ENCODE results near the gene BLOC1S1. TPM values are rescaled to one million over a fixed set of nuclear protein-coding genes. Genes with fewer than 3 reads are reported as not detected.

The BLOC1S1 gene
- total RNA-seq, 4 donors from 2014 or later: 193 to 251 (median 239) TPM

DNA sequence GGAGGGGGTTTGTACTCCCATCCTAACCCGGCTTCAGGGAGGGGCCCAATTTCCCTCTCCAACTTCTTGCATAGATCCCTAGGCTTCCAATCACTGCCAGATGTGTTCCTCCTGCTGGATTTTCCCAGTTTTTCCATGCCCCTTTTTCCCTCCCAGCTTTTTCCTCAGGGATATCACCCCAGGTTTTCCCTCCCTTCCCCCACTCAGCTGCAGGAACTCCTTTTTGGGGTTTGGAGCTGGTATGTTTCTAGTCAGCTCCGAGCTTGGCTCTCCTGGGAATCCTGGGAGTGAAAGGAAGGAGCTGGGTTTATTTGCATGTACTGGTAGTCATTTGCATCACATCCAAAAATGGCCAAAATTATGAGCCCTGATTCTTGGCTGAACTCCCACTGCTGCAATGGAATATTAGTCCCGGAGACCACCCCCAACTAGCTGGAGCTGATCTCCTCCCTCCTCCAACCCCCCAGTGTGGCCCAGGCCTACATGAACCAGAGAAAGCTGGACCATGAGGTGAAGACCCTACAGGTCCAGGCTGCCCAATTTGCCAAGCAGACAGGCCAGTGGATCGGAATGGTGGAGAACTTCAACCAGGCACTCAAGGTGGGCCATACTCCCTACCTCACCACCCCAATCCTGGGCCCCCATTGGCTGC lies 2.9 kb downstream of the BLOC1S1 start:
- TF ChIP-seq, protein P1, sequence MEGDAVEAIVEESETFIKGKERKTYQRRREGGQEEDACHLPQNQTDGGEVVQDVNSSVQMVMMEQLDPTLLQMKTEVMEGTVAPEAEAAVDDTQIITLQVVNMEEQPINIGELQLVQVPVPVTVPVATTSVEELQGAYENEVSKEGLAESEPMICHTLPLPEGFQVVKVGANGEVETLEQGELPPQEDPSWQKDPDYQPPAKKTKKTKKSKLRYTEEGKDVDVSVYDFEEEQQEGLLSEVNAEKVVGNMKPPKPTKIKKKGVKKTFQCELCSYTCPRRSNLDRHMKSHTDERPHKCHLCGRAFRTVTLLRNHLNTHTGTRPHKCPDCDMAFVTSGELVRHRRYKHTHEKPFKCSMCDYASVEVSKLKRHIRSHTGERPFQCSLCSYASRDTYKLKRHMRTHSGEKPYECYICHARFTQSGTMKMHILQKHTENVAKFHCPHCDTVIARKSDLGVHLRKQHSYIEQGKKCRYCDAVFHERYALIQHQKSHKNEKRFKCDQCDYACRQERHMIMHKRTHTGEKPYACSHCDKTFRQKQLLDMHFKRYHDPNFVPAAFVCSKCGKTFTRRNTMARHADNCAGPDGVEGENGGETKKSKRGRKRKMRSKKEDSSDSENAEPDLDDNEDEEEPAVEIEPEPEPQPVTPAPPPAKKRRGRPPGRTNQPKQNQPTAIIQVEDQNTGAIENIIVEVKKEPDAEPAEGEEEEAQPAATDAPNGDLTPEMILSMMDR (IDR thresholded peaks at IDR 0.05; ENCODE audit: low read depth): no peak

DNA sequence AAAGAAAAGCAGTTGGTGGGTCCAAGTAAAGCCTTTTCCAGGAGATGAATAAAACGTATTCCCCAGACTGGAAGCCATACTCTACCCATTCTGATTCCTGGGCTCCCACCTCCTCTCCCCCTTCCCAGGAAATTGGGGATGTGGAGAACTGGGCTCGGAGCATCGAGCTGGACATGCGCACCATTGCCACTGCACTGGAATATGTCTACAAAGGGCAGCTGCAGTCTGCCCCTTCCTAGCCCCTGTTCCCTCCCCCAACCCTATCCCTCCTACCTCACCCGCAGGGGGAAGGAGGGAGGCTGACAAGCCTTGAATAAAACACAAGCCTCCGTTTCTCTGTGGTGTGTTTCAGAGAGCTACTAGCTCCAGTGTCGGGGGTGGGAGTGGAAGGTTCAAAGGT lies 3.5 kb downstream of the BLOC1S1 start:
- TF ChIP-seq, protein P1 (IDR thresholded peaks at IDR 0.05; ENCODE audit: low read depth): no peak

DNA sequence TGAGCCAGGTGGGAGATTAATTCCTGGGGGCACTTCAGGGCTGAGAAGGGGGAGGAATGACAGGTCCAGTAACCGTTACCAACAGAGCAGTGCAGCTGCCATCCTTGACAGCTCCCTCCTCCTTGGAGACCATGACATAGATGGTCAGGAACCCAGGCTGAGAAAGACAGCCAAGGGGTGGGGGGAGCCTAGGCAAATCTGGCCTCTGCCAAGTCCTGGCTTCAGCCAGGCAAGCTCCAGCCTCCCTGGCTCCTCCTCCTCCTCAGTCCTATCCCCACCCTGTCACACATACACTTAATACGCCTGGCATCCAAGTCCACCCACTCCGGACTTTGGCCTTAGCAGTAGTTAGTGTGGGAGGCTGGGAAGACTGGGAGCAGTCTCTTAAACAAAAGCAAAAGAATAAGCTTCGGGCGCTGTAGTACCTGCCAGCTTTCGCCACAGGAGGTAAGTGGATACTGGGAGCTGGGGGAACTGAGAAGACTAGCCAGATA lies 4.3 kb downstream of the BLOC1S1 start, which contains the start of gene RDH5:
Gene RDH5 (plus strand): TSS at position 323 of the 494 bp plus-strand sequence. CDS start 792 bp downstream, outside the sequence.
- TF ChIP-seq, protein P1 (IDR thresholded peaks at IDR 0.05; ENCODE audit: low read depth): no peak

DNA sequence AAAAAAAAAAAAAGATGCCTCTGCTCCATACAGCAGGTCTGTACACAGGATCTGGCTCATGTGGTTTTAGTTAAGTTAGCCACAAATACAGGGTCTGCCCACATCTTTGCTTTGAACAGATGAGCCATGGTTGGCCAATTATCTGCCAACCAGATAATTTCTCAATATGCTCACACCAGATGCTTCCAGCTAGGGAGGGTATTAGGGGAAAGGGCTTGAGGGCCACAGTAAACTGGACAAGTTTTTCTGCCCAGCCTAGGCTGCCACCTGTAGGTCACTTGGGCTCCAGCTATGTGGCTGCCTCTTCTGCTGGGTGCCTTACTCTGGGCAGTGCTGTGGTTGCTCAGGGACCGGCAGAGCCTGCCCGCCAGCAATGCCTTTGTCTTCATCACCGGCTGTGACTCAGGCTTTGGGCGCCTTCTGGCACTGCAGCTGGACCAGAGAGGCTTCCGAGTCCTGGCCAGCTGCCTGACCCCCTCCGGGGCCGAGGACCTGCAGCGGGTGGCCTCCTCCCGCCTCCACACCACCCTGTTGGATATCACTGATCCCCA lies 5.1 kb downstream of the BLOC1S1 start:
- TF ChIP-seq, protein P1 (IDR thresholded peaks at IDR 0.05; ENCODE audit: low read depth): no peak

DNA sequence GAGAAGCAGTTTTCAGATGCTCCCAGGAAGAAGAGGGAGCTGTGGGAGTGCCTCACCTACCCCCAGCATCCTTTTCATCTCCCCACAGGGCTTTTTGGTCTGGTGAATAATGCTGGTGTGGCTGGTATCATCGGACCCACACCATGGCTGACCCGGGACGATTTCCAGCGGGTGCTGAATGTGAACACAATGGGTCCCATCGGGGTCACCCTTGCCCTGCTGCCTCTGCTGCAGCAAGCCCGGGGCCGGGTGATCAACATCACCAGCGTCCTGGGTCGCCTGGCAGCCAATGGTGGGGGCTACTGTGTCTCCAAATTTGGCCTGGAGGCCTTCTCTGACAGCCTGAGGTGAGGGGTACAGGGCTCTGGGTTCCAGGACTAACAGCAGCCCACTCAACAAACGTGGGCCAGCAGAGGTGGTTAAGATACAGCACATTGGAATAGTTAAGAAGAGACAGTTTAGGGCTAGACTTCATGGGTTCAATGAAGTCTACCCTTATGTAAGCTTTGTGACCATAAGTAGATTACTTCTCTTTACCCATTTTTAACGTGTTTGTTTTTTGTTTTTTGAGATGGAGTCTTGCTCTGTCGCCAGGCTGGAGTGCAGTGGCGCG lies 5.9 kb downstream of the BLOC1S1 start:
- TF ChIP-seq, protein P1 (IDR thresholded peaks at IDR 0.05; ENCODE audit: low read depth): no peak

DNA sequence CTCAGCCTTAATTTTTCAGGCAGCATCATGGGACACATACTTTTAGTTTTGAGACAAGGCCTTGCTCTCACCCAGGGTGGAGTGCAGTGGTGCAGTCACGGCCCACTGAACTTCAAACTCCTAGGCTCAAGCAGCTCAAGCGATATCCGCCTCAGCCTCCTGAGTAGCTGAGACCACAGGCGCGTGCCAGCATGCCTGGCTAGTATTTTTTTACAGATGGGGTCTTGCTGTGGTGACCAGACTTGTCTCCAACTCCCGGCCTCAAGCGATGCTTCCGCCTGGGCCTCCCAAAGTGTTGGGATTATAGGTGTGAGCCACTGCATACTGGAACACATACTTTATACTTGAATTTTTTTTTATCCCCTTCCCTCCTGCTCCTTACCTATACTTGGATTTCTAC lies 7.1 kb downstream of the BLOC1S1 start:
- TF ChIP-seq, protein P1 (IDR thresholded peaks at IDR 0.05; ENCODE audit: low read depth): no peak

DNA sequence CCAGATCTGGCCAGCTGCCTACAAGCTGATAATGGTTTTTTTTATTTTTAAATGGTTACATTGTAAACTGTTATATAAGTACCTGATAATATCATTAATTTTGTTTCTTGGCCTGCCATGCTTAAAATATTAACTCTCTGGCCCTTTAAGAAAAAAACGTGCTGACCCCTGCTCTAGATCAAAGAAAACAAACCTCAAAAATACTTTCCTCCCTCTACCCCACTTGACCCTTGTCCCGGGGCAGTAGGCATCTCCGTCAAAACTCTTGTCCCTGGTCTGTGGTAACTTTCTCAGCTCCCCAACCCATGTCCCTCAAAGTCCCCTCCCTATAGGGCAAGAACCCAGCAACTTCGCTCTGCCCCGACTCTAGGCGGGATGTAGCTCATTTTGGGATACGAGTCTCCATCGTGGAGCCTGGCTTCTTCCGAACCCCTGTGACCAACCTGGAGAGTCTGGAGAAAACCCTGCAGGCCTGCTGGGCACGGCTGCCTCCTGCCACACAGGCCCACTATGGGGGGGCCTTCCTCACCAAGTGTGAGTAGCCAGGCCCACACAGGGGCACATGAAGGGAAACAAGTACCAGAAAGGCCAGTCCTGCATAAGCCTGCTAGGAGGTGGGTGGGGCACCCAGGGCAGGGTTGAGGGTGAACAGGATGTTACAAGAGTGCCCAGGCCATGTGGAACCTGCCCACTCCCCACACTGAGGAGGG lies 7.8 kb downstream of the BLOC1S1 start:
- TF ChIP-seq, protein P1 (IDR thresholded peaks at IDR 0.05; ENCODE audit: low read depth): no peak
